ENCODE data around the gene LZTR1. TPM values are rescaled to one million over a fixed set of nuclear protein-coding genes. Genes with fewer than 3 reads are reported as not detected.

Gene LZTR1
- total and polyA plus RNA-seq, 10 donors = 21.9 to 76.2 (median 54.2) TPM

- intact Hi-C loops (cut with DNase I; ENCODE audit: low total_unique reads) = no loop called here
- TF ChIP-seq POLR2A (IDR thresholded peaks at IDR 0.05) (no peak), CTCF (IDR thresholded peaks at IDR 0.05 in 8 of 11, conservative IDR thresholded peaks at IDR 0.05 in 3 of 11) (no peak), POLR2AphosphoS5 (IDR thresholded peaks at IDR 0.05) (no peak)
- 71 to 76% (median 75%) methylated on average over 10 of the region's 10 CpGs for WGBS, 5 donors
- H3K4me3 ChIP-seq = peak overlapping the region; percentile 59 to 92 (median 77)
- no peak for DNase-seq
- peaks cover 0 to 13% (median 8%) of the 10 kb centered on the region in 8 donors for H3K9me3 ChIP-seq
- H3K36me3 ChIP-seq = peaks cover 0 to 28% (median 8%) of the 10 kb centered on the region in 6 donors
- peaks cover 18 to 50% (median 40%) of the 10 kb centered on the region in 6 donors for H3K4me1 ChIP-seq
- H3K27me3 ChIP-seq (replicated peaks in 1 of 7) = no peaks in the 10 kb centered on the region
- peak overlapping the region; percentile 87 to 96 (median 94) for H3K27ac ChIP-seq
These were observed 967 bp upstream of the LZTR1 start for GRCh38 chr22:20980938-20981722.

GRCh38 chr22:20982563-20982882 lies 426 bp downstream of the LZTR1 start:
- peaks cover 18 to 50% (median 40%) of the 10 kb centered on the region in 6 donors for H3K4me1 ChIP-seq
- no peak for TF ChIP-seq POLR2A (IDR thresholded peaks at IDR 0.05)
- TF ChIP-seq POLR2AphosphoS5 (IDR thresholded peaks at IDR 0.05) = no peak
- no peak for TF ChIP-seq CTCF (IDR thresholded peaks at IDR 0.05 in 8 of 11, conservative IDR thresholded peaks at IDR 0.05 in 3 of 11)
- peak overlapping the region; percentile 87 to 96 (median 94) for H3K27ac ChIP-seq
- no peaks in the 10 kb centered on the region for H3K27me3 ChIP-seq (replicated peaks in 1 of 7)
- H3K9me3 ChIP-seq = peaks cover 0 to 13% (median 8%) of the 10 kb centered on the region in 8 donors
- no peak for DNase-seq
- intact Hi-C loops (cut with DNase I; ENCODE audit: low total_unique reads) = no loop called here
- WGBS, 5 donors = 2 to 4% (median 4%) methylated on average over 9 to 12 of the region's 12 CpGs
- H3K36me3 ChIP-seq = peaks cover 0 to 42% (median 19%) of the 10 kb centered on the region in 6 donors
- peak overlapping the region; percentile 59 to 92 (median 77) for H3K4me3 ChIP-seq

DNA sequence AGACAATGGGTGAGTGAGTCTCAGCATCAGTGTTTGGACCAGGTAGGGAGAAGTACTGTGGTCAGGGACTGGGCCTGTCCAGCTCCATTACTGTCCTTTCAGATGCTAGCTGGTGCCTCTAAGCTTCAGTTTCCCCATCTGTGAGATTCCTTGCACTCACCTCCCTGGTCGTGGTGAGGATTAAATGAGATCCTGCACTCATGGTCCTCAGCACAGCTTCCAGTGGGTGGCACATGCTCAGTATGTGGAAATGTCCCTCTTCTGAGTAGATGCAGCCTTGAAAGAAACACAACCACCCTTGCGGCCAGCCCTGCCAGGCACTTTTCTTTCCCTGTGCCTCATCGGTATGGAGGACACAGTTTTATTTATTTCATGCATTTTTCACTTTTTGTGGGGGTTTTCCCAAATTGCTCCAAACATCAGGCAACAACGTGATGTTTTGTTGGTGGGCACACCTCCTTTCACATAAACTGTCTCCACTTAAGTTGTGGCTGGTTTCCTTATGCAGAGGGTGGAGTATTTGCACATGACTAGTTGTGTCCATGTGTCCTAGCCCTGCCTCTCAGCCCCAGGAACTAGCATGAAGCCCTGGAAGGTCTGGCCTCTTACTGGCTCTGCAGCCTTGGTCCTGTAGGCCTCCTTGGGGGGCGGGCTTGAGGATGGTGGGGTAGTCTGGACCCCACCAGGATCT lies 1.1 kb downstream of the LZTR1 start:
- Histone ChIP-seq H3K4me1 (peaks cover 18 to 50% (median 40%) of the 10 kb centered on the region in 6 donors), H3K36me3 (peaks cover 0 to 49% (median 26%) of the 10 kb centered on the region in 6 donors), H3K4me3 (peak overlapping the region in 7 of 8 donors; percentile 59 to 89 (median 77)), H3K27ac (peak overlapping the region in 3 of 8 donors; percentile 91 to 96 (median 95)), H3K27me3 (replicated peaks in 1 of 7) (no peaks in the 10 kb centered on the region), H3K9me3 (peaks cover 0 to 10% (median 7%) of the 10 kb centered on the region in 8 donors)
- intact Hi-C loops (cut with DNase I; ENCODE audit: low total_unique reads) = no loop called here
- whole genome bisulfite sequencing, 5 donors = 71 to 85% (median 78%) methylated on average over 5 of the region's 5 CpGs
- DNase-seq = no peak
- no peak for TF ChIP-seq CTCF (IDR thresholded peaks at IDR 0.05 in 8 of 11, conservative IDR thresholded peaks at IDR 0.05 in 3 of 11)
- no peak for TF ChIP-seq POLR2AphosphoS5 (IDR thresholded peaks at IDR 0.05)
- TF ChIP-seq POLR2A (IDR thresholded peaks at IDR 0.05) = no peak

- intact Hi-C loops (cut with DNase I; ENCODE audit: low total_unique reads) = no loop called here
- Histone ChIP-seq H3K27me3 (replicated peaks in 1 of 7) (no peaks in the 10 kb centered on the region), H3K4me1 (peaks cover 18 to 43% (median 25%) of the 10 kb centered on the region in 6 donors), H3K4me3 (no peak overlapping the region), H3K27ac (no peak overlapping the region), H3K36me3 (peaks cover 0 to 74% (median 34%) of the 10 kb centered on the region in 6 donors), H3K9me3 (no peaks in the 10 kb centered on the region)
- no peak for TF ChIP-seq POLR2A (IDR thresholded peaks at IDR 0.05)
- TF ChIP-seq CTCF (IDR thresholded peaks at IDR 0.05 in 8 of 11, conservative IDR thresholded peaks at IDR 0.05 in 3 of 11) = no peak
- TF ChIP-seq POLR2AphosphoS5 (IDR thresholded peaks at IDR 0.05) = no peak
- WGBS, 5 donors = 90 to 98% (median 95%) methylated on average over 3 to 7 of the region's 7 CpGs
- no peak for DNase-seq
These were observed 3.6 kb downstream of the LZTR1 start for GRCh38 chr22:20985720-20986119.

All from spleen (tissue), 11 donors.